GM21381 (cell line): ENCODE results near the gene GRIK2.
"Not testable (repeated sequence)": the region's sequence is repeated elsewhere in the genome, so short reads cannot be mapped to it uniquely, and the experiment has no call there.

Experiments used
- ATAC-seq: cut with Tn5 transposase; IDR thresholded peaks from one replicate; pipeline ENCODE4 v1.9.1; 2021; ENCODE audit warnings: mild to moderate bottlenecking, moderate library complexity; ENCODE audit not compliant: unreplicated experiment

Gene GRIK2

GRCh38 chr6:101608703-101609102 is 215.2 kb downstream of the GRIK2 start:
- ATAC-seq = no peak

GRCh38 chr6:101613556-101613955 is 220.0 kb downstream of the GRIK2 start:
- ATAC-seq = no peak

- no peak for ATAC-seq
Measured at GRCh38 chr6:101614774-101615173, 221.3 kb downstream of the GRIK2 start.

- ATAC-seq = no peak
Measured at GRCh38 chr6:101626269-101626668, 232.8 kb downstream of the GRIK2 start.

- ATAC-seq = no peak
Measured at GRCh38 chr6:101630941-101631340, 237.4 kb downstream of the GRIK2 start.

GRCh38 chr6:101633081-101633480 is 239.6 kb downstream of the GRIK2 start:
- ATAC-seq = no peak

GRCh38 chr6:101638865-101639264 is 245.4 kb downstream of the GRIK2 start:
- not testable (repeated sequence) for ATAC-seq

GRCh38 chr6:101640131-101640530 is 246.6 kb downstream of the GRIK2 start:
- ATAC-seq = no peak

- no peak for ATAC-seq
Measured at GRCh38 chr6:101645770-101646169, 252.3 kb downstream of the GRIK2 start.

- ATAC-seq = no peak
Measured at GRCh38 chr6:101650402-101651100, 257.0 kb downstream of the GRIK2 start.

GRCh38 chr6:101652079-101652478 is 258.6 kb downstream of the GRIK2 start:
- no peak for ATAC-seq

GRCh38 chr6:101655109-101655508 is 261.6 kb downstream of the GRIK2 start:
- no peak for ATAC-seq

- peak; percentile 72 for ATAC-seq
Measured at GRCh38 chr6:101662111-101662897, 268.8 kb downstream of the GRIK2 start.

- ATAC-seq = no peak
Measured at GRCh38 chr6:101663100-101663499, 269.6 kb downstream of the GRIK2 start.

- no peak for ATAC-seq
Measured at GRCh38 chr6:101666256-101666655, 272.7 kb downstream of the GRIK2 start.

GRCh38 chr6:101668496-101669030 is 275.1 kb downstream of the GRIK2 start:
- no peak for ATAC-seq

GRCh38 chr6:101676187-101676586 is 282.7 kb downstream of the GRIK2 start:
- no peak for ATAC-seq

GRCh38 chr6:101682937-101683336 is 289.4 kb downstream of the GRIK2 start:
- no peak for ATAC-seq

GRCh38 chr6:101683884-101684283 is 290.4 kb downstream of the GRIK2 start:
- ATAC-seq = no peak

- no peak for ATAC-seq
Measured at GRCh38 chr6:101686653-101687052, 293.1 kb downstream of the GRIK2 start.

- no peak for ATAC-seq
Measured at GRCh38 chr6:101689156-101689555, 295.6 kb downstream of the GRIK2 start.

GRCh38 chr6:101689695-101690094 is 296.2 kb downstream of the GRIK2 start:
- no peak for ATAC-seq
